Neural cell (in vitro differentiated cells): ENCODE data around the gene OR2H2.
A peak's percentile ranks its signal among the peaks of the same experiment; 100 is the strongest.

Source experiments
- CTCF ChIP-seq: fragments of 450-650 bp; IDR thresholded peaks from 2 replicates; pipeline ENCODE4 v1.5.1; 2014; ENCODE audit warnings: antibody characterized with exemption, mild to moderate bottlenecking, moderate library complexity; ENCODE audit not compliant: poor library complexity, severe bottlenecking
- EP300 ChIP-seq: fragments of 450-650 bp; conservative IDR thresholded peaks from 2 replicates; pipeline ENCODE4 v1.6.1; 2014; ENCODE audit warnings: antibody characterized with exemption, mild to moderate bottlenecking, moderate library complexity; ENCODE audit not compliant: poor library complexity, severe bottlenecking
- EZH2 ChIP-seq: fragments of 200-600, 300-800 bp; shearing (Covaris generic), sonication (generic); IDR thresholded peaks from 2 replicates; pipeline ENCODE4 v1.6.1; 2014; ENCODE audit warnings: antibody characterized with exemption, low read length, borderline replicate concordance, mild to moderate bottlenecking; ENCODE audit not compliant: insufficient read depth, poor library complexity, severe bottlenecking
- MXI1 ChIP-seq: fragments of 450-650 bp; conservative IDR thresholded peaks from 2 replicates; pipeline ENCODE4 v1.6.1; 2014; ENCODE audit warnings: antibody characterized with exemption, mild to moderate bottlenecking; ENCODE audit not compliant: poor library complexity, severe bottlenecking
- POLR2AphosphoS5 ChIP-seq: IDR thresholded peaks from 2 replicates; pipeline ENCODE4 v1.6.1; 2012
- RAD21 ChIP-seq: fragments of 450-650 bp; conservative IDR thresholded peaks from 2 replicates; pipeline ENCODE4 v1.6.1; 2014; ENCODE audit warnings: antibody characterized with exemption, mild to moderate bottlenecking, moderate library complexity
- REST ChIP-seq: IDR thresholded peaks from 2 replicates; pipeline ENCODE4 v1.6.1; 2012; ENCODE audit warnings: borderline replicate concordance
- SMC3 ChIP-seq: fragments of 450-650 bp; conservative IDR thresholded peaks from 2 replicates; pipeline ENCODE4 v1.6.1; 2014; ENCODE audit warnings: antibody characterized with exemption, mild to moderate bottlenecking, moderate library complexity; ENCODE audit not compliant: poor library complexity
- TAF1 ChIP-seq: IDR thresholded peaks from 2 replicates; pipeline ENCODE4 v1.6.1; 2012; ENCODE audit warnings: low read depth

GRCh38 chr6:29628419-29629281 lies 43.7 kb downstream of the OR2H2 start:
- TF ChIP-seq CTCF: peak; percentile 80
- TF ChIP-seq EP300: no peak
- TF ChIP-seq RAD21: peak; percentile 79
- peak; percentile 86 for TF ChIP-seq MXI1
- TF ChIP-seq TAF1: no peak
- TF ChIP-seq EZH2: no peak
- TF ChIP-seq SMC3: peak; percentile 80
- TF ChIP-seq REST: no peak
- TF ChIP-seq POLR2AphosphoS5: peak; percentile 58
